Ovary (tissue), 3 donors: ENCODE results near the gene PTPRK.

Source experiments
- CTCF ChIP-seq, 3 donors: fragments of 450-650 bp in 2 of 3; fragments of 200-600 bp in 1 of 3; IDR thresholded peaks; one replicate each; pipeline versions ENCODE4 v1.5.1 to v1.8.0; 2016 to 2022; ENCODE audit warnings: antibody characterized with exemption in 3 of 3, mild to moderate bottlenecking in 1 of 3
- EP300 ChIP-seq: sonication (generic); formaldehyde crosslinking; IDR thresholded peaks from one replicate; pipeline ENCODE4 v1.6.1; 2017; ENCODE audit warnings: antibody characterized with exemption
- POLR2A ChIP-seq: fragments of 450-650 bp; IDR thresholded peaks from one replicate; pipeline ENCODE4 v1.6.1; 2017; ENCODE audit warnings: antibody characterized with exemption, mild to moderate bottlenecking, moderate library complexity
- donor health status: DM: no; HTN: no; CAD: no.

DNA sequence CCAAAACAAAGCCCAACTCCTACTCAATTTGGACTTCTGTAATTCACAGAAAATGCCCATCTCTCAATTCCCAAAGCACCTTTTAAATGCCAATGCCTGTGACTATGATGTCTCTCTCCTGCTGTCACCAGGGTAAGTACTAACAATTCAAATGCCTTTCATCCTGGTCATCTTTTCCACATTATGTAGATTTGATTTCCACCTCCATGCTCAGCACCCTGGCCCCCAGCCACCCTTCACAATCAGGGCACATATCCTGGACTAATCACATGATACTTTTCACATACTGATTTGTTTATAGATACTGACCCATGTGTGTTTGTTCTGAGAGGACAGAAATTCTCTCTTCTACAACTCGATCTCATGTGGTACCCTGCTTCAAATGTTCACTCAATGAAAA, 236.3 kb downstream of the PTPRK start:
- TF ChIP-seq CTCF (IDR thresholded peaks at IDR 0.05) = no peak
- no peak for TF ChIP-seq EP300
- TF ChIP-seq POLR2A = no peak
